K562 (cell line): ENCODE data around the gene ELF3. TPM values are rescaled to one million over a fixed set of nuclear protein-coding genes. Genes with fewer than 3 reads are reported as not detected.

Experiments
- CBFB ChIP-seq: sonication (generic); formaldehyde crosslinking; IDR thresholded peaks from 2 replicates; pipeline ENCODE4 v1.4.0; 2020; ENCODE audit warnings: mild to moderate bottlenecking, missing genetic modification reagents
- CTBP1 ChIP-seq: fragments of 450-650 bp; IDR thresholded peaks from 2 replicates; pipeline ENCODE4 v1.6.1; 2016; ENCODE audit warnings: borderline replicate concordance
- MAFG ChIP-seq: fragments of 450-650 bp; conservative IDR thresholded peaks from 2 replicates; pipeline ENCODE4 v1.6.1; 2016; ENCODE audit warnings: missing genetic modification characterization, missing compliant biosample characterization
- NR1H2 ChIP-seq: sonication (generic); formaldehyde crosslinking; IDR thresholded peaks from 2 replicates; pipeline ENCODE4 v1.4.0; 2020; ENCODE audit warnings: mild to moderate bottlenecking, missing genetic modification reagents
- SMAD1 ChIP-seq: fragments of 150-350 bp; IDR thresholded peaks from 2 replicates; pipeline ENCODE4 v1.6.1; 2014; ENCODE audit warnings: low read length, low read depth; ENCODE audit not compliant: partially characterized antibody
- THRAP3 ChIP-seq: fragments of 450-650 bp; IDR thresholded peaks from 2 replicates; pipeline ENCODE4 v1.6.1; 2016; ENCODE audit warnings: mild to moderate bottlenecking, inconsistent platforms, borderline replicate concordance
- XRCC3 ChIP-seq: fragments of 450-650 bp; IDR thresholded peaks from 2 replicates; pipeline ENCODE4 v1.6.1; 2017; ENCODE audit warnings: mild to moderate bottlenecking, moderate library complexity
- ZNF263 ChIP-seq: sonication (generic); formaldehyde crosslinking; IDR thresholded peaks from 2 replicates; pipeline ENCODE4 v1.8.0; 2022; ENCODE audit warnings: mild to moderate bottlenecking, missing genetic modification reagents, borderline replicate concordance
- polyA plus RNA-seq, 8 experiments: library from polyadenylated mRNA; depleted of rRNA in 4 of 8; stranded (reverse) in 5 of 8; unstranded in 3 of 8; fragments of >200 nt; fragmentation: Nextera tagmentation in 2 of 8; fragmentation: Illumina TruSeq in 1 of 8; extraction: Ambion mirVana in 2 of 8; extraction: Trizol in 1 of 8; gene quantifications; 2 replicates each; pipeline versions ENCODE4 v1.2.1 to v1.2.3, GENCODE V29; 2011 to 2014; ENCODE audit warnings: inconsistent platforms in 1 of 8, missing spikeins in 1 of 8
- total RNA-seq, 7 experiments: library from RNA; depleted of rRNA in 6 of 7; stranded (reverse); fragments of >200 nt in 6 of 7; fragmentation: Illumina TruSeq in 2 of 7; extraction: Trizol in 2 of 7; gene quantifications; 2 replicates each; pipeline versions ENCODE4 v1.2.1 to v1.2.3, GENCODE V29; 2011 to 2021; ENCODE audit warnings: low replicate concordance in 1 of 7
- TF ChIP-seq, protein P1 (sequence below): fragments of 450-650 bp; conservative IDR thresholded peaks from 2 replicates; pipeline ENCODE4 v1.6.1; 2016; ENCODE audit warnings: missing genetic modification characterization, low read depth, mild to moderate bottlenecking, missing compliant biosample characterization, moderate library complexity
- TF ChIP-seq, protein P2 (sequence below): fragments of 200-600 bp; sonication (generic); IDR thresholded peaks from one replicate; pipeline ENCODE4 v1.6.1; 2012; ENCODE audit warnings: mild to moderate bottlenecking, low read depth, low read length, inconsistent platforms
- TF ChIP-seq, protein P3 (sequence below): sonication (generic); formaldehyde crosslinking; IDR thresholded peaks from 2 replicates; pipeline ENCODE4 v1.8.0; 2022; ENCODE audit warnings: mild to moderate bottlenecking, missing genetic modification reagents

Gene ELF3
- total and polyA plus RNA-seq, 9 of the 15 experiments (the other 6 are each of a cell fraction or from before 2014, with no cell fraction given): 0.03 to 1.2 (median 0.07) TPM; not detected in 4

DNA sequence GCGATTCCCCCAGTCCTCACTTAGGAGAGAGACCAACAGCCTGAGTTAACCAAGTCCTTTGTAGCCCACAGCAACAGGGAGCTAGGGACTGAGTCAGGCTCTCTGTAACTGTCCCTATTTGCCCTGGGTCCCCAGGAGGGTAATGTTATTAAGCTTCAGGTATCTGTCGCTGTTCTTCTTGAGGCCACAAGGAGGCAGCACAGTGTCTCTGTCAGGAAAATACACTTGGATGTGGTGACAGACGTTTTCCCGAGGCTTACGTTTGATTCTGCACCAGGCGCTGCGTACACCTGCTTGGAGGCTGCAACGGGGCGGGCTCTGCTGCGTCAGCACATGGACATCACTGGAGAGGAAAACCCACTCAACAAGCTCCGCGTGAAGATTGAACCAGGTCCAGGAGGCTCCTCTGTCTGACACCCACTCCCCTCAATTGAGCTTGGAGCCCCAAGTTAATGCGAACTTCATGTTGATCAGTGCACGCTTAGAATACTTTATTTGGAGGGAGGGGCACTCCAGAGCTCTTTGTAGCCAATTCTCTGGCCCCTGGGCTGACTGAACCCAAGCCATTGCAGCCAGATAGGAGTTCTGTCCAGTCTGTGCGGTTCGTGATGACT is 10.7 kb upstream of the ELF3 start (continued):
- no peak for TF ChIP-seq THRAP3
- no peak for TF ChIP-seq SMAD1
- TF ChIP-seq XRCC3: no peak
- TF ChIP-seq, protein P1, sequence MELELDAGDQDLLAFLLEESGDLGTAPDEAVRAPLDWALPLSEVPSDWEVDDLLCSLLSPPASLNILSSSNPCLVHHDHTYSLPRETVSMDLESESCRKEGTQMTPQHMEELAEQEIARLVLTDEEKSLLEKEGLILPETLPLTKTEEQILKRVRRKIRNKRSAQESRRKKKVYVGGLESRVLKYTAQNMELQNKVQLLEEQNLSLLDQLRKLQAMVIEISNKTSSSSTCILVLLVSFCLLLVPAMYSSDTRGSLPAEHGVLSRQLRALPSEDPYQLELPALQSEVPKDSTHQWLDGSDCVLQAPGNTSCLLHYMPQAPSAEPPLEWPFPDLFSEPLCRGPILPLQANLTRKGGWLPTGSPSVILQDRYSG (tag): no peak
- peak; percentile 27; the same call in 1 of the 2 replicates for TF ChIP-seq ZNF263 (CRISPR knock-in tag)
- TF ChIP-seq, protein P2, sequence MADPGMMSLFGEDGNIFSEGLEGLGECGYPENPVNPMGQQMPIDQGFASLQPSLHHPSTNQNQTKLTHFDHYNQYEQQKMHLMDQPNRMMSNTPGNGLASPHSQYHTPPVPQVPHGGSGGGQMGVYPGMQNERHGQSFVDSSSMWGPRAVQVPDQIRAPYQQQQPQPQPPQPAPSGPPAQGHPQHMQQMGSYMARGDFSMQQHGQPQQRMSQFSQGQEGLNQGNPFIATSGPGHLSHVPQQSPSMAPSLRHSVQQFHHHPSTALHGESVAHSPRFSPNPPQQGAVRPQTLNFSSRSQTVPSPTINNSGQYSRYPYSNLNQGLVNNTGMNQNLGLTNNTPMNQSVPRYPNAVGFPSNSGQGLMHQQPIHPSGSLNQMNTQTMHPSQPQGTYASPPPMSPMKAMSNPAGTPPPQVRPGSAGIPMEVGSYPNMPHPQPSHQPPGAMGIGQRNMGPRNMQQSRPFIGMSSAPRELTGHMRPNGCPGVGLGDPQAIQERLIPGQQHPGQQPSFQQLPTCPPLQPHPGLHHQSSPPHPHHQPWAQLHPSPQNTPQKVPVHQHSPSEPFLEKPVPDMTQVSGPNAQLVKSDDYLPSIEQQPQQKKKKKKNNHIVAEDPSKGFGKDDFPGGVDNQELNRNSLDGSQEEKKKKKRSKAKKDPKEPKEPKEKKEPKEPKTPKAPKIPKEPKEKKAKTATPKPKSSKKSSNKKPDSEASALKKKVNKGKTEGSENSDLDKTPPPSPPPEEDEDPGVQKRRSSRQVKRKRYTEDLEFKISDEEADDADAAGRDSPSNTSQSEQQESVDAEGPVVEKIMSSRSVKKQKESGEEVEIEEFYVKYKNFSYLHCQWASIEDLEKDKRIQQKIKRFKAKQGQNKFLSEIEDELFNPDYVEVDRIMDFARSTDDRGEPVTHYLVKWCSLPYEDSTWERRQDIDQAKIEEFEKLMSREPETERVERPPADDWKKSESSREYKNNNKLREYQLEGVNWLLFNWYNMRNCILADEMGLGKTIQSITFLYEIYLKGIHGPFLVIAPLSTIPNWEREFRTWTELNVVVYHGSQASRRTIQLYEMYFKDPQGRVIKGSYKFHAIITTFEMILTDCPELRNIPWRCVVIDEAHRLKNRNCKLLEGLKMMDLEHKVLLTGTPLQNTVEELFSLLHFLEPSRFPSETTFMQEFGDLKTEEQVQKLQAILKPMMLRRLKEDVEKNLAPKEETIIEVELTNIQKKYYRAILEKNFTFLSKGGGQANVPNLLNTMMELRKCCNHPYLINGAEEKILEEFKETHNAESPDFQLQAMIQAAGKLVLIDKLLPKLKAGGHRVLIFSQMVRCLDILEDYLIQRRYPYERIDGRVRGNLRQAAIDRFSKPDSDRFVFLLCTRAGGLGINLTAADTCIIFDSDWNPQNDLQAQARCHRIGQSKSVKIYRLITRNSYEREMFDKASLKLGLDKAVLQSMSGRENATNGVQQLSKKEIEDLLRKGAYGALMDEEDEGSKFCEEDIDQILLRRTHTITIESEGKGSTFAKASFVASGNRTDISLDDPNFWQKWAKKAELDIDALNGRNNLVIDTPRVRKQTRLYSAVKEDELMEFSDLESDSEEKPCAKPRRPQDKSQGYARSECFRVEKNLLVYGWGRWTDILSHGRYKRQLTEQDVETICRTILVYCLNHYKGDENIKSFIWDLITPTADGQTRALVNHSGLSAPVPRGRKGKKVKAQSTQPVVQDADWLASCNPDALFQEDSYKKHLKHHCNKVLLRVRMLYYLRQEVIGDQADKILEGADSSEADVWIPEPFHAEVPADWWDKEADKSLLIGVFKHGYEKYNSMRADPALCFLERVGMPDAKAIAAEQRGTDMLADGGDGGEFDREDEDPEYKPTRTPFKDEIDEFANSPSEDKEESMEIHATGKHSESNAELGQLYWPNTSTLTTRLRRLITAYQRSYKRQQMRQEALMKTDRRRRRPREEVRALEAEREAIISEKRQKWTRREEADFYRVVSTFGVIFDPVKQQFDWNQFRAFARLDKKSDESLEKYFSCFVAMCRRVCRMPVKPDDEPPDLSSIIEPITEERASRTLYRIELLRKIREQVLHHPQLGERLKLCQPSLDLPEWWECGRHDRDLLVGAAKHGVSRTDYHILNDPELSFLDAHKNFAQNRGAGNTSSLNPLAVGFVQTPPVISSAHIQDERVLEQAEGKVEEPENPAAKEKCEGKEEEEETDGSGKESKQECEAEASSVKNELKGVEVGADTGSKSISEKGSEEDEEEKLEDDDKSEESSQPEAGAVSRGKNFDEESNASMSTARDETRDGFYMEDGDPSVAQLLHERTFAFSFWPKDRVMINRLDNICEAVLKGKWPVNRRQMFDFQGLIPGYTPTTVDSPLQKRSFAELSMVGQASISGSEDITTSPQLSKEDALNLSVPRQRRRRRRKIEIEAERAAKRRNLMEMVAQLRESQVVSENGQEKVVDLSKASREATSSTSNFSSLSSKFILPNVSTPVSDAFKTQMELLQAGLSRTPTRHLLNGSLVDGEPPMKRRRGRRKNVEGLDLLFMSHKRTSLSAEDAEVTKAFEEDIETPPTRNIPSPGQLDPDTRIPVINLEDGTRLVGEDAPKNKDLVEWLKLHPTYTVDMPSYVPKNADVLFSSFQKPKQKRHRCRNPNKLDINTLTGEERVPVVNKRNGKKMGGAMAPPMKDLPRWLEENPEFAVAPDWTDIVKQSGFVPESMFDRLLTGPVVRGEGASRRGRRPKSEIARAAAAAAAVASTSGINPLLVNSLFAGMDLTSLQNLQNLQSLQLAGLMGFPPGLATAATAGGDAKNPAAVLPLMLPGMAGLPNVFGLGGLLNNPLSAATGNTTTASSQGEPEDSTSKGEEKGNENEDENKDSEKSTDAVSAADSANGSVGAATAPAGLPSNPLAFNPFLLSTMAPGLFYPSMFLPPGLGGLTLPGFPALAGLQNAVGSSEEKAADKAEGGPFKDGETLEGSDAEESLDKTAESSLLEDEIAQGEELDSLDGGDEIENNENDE: no peak
- TF ChIP-seq MAFG (tag): no peak
- TF ChIP-seq CBFB: peak; percentile 68
- TF ChIP-seq NR1H2 (CRISPR knock-in tag): 0 out of 2 replicates have a peak, but pooled peaks have one; percentile 41
- TF ChIP-seq CTBP1: peak; percentile 21; the same call in 1 of the 2 replicates
- TF ChIP-seq, protein P3, sequence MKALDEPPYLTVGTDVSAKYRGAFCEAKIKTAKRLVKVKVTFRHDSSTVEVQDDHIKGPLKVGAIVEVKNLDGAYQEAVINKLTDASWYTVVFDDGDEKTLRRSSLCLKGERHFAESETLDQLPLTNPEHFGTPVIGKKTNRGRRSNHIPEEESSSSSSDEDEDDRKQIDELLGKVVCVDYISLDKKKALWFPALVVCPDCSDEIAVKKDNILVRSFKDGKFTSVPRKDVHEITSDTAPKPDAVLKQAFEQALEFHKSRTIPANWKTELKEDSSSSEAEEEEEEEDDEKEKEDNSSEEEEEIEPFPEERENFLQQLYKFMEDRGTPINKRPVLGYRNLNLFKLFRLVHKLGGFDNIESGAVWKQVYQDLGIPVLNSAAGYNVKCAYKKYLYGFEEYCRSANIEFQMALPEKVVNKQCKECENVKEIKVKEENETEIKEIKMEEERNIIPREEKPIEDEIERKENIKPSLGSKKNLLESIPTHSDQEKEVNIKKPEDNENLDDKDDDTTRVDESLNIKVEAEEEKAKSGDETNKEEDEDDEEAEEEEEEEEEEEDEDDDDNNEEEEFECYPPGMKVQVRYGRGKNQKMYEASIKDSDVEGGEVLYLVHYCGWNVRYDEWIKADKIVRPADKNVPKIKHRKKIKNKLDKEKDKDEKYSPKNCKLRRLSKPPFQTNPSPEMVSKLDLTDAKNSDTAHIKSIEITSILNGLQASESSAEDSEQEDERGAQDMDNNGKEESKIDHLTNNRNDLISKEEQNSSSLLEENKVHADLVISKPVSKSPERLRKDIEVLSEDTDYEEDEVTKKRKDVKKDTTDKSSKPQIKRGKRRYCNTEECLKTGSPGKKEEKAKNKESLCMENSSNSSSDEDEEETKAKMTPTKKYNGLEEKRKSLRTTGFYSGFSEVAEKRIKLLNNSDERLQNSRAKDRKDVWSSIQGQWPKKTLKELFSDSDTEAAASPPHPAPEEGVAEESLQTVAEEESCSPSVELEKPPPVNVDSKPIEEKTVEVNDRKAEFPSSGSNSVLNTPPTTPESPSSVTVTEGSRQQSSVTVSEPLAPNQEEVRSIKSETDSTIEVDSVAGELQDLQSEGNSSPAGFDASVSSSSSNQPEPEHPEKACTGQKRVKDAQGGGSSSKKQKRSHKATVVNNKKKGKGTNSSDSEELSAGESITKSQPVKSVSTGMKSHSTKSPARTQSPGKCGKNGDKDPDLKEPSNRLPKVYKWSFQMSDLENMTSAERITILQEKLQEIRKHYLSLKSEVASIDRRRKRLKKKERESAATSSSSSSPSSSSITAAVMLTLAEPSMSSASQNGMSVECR (CRISPR knock-in tag): 0 out of 2 replicates have a peak, but pooled peaks have one; percentile 9
